COLO668 (cell line): ENCODE data around the gene LRRC10B.

Experiments
- DNase-seq: peaks from one replicate; lab custom pipeline; 2025; ENCODE audit not compliant: unreplicated experiment; lab: John Stamatoyannopoulos, UW

The LRRC10B gene

DNA sequence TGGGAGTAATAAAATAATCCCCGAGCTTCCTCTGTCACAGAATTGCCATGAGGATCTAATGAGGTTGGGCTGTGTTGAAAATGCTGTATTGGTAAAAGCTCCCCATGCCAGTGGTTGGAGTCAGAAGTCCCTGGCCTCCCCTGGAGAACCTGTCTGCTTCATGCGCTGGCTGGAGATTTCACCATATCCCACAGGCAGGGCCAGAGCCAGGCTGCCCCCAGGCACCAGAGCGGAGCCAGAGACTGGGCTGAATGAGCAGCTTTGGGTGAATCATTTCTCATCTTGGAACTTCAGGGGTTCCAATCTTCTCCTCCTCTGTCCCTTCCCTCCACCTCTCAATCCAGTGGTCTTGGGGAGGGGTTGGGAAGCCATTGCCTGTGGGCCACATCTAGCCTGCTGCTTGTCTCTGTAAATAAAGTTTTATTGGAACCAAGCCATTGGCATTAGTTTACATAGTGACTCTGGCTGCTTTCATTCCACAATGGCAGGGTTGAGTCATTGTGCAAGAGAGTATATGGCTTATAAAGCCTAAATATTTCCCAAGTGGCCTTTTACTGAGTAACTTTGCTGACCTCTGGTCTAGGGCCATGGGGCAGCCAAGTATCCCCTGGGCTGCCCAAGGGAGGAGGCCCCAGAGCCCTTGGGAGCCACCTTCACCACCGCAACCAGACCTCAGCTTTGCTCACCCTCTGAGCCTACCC lies 35.2 kb downstream of the LRRC10B start:
- DNase-seq, result no peak

DNA sequence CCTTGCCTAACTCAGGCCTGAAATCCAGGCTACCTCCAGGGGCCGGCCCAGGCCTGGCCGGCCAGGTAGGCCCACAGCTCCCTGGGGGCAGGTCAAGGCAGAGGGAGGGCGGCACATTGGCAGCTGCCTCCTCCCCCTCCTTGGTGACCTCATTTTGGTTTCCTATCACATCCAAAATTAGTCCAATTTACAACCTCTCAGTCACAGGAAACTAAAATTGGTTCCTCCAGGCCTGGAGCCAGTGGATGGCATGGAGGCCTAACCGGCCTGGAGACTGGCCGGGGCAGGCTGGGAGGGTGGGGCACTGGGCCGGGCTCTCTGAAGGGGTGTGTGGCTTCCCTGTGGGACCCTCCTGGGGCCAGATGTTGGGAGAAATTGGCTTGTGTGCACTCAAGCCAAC lies 35.9 kb downstream of the LRRC10B start:
- no peak for DNase-seq

DNA sequence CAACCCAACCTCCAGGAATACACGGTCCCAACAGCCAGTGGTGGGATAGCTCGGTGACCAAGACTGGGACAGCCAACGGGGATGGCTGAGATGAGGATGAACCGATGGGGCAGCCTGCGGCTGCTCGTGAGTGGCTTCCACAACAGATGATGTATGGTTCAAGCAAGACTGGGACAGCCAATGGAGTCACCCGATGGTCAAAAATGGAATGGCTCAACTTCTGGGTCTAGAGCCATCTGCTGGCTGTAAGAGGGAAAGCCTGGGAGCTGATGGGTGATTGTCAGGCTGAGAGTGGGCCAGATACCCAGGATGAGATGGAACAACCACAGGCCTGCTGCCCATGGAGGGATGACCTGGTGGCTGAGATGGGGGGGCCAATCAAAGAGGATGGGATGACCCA lies 36.8 kb downstream of the LRRC10B start:
- no peak for DNase-seq

DNA sequence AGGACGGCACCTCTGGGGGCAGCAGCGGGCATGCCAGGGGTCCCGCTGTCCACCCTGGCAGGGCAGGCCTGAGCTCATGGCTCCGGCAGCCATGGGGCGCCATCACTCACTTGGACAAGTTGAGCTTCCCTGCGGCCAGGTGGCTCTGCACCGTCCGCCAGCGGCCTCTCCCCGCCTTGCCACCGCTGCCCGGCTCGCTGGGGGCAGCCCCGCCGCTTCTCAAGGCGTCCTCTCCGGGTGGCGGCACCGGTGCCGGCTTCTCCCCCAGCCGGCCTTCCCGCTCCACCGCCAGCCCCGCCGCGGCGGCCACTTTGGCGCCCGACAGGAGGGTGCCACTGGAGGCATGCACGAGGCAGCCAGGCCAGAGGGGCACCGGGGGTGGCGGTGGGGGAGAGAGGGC lies 37.4 kb downstream of the LRRC10B start:
- DNase-seq, result no peak

DNA sequence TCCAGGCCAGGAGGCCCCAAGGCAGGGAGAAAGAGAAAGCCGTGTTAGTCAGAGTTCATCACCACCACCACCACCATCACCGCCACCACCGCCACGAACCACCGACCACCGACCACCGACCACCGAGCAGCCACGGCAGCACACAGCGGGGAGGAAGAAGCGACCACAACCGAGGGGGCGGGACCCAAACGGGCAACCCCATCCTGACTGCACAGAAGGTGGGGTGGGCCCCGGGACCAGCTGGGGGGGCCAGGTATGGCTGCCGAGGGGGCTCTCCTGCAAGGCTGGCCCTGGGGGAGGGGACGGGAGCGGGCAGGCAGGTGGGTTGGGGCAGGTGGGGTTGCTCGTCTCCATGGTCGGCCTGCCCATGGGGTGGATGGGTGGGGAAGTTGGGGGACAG lies 38.1 kb downstream of the LRRC10B start:
- DNase-seq, result no peak

DNA sequence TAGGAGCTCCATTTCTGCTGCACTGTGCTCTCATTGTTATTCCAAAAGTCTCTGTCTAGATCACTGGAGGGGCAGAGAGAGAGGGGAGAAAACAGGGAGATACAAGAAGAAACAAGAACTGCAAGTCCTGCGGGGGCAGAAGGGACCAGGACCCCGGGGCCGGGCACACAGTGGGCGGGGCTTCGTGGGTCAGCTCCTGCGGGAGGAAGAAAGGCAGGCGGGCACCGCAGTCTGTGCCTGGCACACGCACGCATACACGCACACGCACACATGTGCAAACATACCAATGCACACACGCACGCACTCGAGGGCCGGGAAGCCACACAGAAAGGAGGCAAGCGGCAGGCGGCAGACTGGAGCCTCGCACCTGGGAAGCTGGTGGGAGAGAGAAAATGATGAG lies 38.7 kb downstream of the LRRC10B start:
- no peak for DNase-seq

DNA sequence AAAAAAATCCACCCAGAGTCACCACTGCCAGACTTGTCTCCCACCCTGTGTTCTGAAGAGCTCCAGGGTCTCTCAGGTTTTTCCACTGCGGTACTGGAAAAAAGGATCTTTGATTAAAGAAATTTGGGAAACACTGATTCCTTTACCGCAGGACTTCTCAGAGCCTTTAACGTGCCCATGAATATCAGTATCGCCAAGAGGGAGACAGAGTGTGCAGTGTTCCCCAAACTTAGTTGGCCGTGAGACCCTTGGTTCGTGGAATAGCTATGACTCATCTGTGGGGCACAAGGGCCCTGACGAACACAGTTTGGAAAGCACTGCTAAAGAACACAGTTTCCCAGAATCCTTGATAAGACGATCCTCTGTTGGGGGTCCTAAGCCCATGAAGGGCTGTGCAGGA lies 40.6 kb downstream of the LRRC10B start:
- DNase-seq, result no peak

DNA sequence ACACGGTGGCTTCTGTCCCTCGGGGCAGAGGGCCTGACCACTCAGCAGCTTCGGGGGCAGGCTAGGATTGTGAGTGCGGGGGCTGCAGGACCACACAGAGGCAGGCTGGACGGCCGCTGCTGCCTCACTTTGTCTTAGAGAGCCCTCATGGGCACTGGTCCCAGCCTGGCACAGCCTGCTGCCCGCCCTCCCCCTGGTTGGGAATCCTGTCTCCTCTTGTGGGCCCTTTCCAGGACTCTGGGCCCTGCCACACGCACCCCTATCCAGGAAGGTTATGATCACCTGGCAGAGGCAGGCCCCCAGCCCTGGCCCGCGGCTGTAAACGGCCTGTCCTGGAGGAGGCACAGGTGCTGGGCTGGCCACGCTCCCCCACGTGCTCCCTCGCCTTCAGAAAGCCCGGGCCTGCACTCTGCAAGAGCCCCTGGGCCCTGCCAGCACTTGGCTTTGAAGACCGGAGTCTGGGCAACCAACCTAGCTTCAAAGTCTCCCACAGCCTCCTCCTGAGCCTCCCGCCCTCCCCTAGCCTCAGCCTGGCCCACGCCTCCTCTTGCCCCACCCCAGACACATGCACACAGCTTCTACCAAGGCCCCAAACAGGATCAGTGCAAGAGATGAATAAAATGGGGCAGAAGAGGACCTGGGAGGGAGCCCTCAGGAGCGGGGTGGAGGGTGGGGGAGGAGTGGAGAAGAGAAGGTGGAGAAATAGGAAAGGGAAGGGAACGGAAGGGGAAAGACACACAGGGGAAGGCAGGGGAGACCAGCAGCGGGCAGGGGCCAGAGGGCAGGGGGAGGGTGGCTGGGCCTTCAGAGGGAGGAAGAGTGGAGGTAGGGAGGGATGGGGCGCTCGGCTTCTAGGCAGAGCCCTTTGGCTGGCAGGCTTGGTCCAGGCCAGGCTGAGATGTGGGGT lies 41.4 kb downstream of the LRRC10B start:
- no peak for DNase-seq

DNA sequence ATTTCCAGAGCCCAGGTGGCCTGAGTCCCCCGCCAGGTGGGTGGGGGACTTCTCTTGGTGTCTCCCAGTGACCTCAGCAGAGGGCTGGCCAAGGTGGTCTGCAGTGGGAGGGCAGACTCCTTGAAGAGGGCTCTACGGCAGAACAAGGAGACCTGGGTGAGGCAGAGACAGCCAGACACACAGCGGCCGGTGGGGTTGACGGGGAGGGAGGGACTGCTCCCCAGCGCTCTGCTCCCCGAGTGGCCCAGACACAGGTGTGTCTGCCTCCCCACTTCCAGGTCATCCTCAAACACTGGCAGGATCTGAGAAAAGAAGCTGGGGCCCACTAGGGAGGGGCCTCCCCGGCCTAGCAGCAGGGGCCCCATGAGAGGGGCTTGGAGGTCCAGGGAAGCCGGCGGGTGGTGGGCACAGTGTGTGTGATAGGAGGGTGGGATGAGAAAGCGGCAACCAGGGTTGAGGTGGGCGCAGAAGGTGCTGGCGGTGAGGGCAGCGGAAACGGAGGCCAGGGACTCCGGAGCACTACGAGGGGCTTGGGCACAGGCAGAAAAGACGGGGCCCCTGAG lies 42.2 kb downstream of the LRRC10B start:
- no peak for DNase-seq

DNA sequence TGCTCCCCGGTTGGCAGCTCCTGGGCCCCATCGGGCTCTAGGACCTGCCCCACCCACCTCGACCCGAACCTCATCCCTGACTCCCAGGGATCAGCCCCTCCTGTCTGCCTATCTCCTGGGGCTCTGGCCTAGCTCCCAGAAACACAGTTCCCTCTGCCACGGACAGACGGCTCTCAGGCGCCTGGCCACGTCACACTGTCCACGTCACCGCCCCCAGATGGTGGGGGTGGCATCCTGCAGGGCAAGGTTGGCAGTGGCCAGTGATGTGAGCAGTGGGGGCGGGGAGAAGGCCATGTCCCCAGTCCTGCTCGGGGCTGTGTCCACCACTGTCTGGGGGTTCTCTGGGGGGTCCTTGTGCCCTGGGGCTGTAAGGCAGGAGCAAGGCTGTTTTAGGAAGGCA lies 43.1 kb downstream of the LRRC10B start:
- DNase-seq, result no peak

DNA sequence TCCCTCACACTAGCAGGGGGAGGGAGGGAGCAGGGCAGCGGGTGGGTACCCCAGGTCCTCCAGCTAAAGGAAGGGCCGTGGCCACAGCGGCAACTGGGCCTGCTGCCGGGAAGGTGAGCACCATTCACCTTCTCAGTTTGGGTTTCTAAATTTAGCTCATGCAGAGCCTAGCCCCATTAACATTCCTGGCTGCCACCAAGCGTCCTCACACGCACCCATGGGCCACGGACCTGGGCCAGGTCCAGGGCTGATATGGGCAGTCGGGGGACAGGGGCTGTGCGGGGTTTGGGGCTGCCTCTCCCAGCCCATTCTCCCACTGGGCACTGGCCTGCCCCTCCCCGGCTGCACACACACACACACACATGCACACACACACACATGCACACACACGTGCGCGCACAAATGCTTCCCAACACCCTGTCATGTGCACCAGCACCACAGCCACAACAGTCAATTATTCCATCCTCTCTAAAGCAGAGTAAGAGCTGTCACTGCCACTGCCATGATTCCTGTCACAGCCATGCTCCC lies 43.6 kb downstream of the LRRC10B start:
- DNase-seq, result no peak

DNA sequence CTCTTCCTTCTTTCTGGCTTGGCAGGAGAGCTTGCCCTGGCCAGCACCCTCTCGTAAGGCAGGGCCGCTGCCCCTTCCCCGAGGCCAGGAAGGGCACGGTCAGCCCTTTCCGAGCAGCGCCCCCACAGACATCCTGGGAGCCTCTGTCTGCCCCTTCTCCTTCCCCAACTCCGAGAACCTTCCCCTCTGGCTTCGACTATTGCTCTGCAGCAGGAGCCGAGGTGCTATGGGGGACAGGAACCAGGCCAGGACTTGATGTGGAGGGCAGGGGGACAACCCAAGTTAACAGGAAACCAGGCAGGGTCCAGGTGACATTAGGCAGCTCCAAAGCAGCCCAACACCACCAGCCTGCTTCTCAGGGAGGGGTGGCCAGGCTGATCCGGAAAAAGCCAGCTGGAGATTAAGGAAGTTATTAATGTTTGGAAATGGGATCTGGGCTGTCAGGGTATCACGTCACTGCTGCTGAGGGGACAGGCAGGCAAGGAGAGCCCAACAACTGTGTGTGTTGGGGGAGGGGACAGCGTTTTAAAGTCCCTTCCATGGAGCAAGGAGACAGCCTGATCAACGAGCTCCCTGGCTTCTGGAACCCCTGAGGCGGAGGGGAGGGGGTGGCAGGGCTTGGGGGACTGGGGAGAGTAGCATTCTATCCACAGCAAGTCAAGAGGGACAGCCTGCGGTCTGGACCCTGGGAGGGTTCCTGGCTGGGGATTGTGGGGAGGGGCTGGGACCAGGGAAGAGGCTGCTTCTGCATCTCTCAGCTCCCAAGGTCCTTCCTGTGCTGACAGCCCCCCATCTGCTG lies 45.0 kb downstream of the LRRC10B start:
- DNase-seq, result peak; percentile 82

DNA sequence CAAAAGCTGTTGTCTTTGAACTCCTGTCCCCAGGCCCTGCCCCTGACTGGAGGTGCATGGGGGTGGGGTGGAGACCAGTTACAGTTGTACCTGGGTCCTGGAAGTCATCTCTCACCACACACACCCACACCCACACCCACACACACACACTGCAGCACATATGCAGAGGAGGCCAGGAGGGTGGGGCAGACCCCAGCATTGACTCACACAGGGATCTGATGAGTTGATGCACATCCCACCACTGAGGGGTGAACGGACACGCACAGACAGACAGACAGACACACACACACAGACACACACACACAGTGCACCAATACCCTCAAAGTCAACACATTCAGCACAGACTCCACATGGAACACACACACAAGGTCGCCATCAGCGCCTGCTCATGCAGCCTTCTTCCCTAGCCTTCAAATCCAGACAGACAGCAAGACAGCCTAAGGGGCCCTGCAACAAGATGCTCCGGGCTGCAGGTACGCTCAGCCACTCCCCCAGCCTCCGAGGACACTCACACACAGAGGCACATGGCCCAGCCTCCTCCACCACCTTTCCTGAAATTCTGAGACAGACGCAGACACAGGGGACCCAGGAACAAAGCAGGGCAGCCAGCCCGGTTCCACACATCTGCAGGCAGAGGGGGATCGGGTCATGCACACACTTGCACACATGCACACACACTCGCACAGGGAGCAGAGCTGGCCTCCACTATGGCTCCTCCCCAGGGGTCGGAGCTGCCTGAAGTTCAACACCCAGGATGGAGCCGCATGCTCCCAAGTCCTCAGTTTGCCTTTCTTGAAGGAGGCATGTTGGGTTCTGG lies 45.8 kb downstream of the LRRC10B start:
- DNase-seq, result peak; percentile 34

DNA sequence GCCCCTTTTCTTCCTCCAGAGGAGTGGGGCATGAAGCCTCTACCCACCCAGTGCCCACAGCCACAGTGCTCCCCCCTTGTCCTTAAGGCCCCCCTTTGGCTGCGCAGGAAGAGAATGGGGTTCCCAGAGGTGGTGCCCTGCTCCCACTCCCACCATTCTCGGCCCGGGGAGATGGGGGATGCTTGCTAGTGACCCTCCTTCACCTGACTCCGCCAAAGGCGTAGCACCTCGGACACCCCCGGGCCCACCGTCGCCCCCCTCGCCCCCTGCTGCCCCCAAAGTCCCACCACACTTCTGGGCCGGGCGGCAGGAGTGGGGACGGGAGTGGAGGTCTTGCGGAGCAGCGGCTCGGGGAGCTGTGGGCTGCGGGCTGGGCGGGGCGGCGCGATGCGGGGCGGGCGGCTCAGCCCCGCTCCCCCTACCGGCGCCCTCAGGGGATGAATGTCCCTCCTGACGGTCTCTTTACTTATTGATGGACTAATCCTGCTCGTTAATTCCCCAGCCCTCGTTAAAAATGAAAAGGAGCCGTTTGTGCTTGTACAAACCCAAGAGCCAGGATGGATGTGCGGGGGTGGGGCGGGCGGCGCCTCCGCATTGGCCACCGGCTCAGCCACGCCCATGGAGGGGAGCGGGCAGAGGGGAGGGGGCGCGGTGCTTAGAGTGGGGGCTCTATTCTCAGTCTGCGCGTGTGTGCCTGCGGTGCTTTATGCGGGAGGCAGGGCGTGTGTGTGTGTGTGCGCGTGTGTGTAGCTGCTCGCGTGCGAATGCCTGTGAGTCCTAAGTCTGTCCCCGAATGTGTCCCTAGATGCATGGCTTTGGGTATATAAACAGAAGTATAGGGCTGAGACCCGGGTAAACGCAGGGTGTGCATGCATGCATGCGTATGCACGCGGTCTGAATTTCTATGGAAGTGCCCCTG lies 46.8 kb downstream of the LRRC10B start:
- peak; percentile 20 for DNase-seq

DNA sequence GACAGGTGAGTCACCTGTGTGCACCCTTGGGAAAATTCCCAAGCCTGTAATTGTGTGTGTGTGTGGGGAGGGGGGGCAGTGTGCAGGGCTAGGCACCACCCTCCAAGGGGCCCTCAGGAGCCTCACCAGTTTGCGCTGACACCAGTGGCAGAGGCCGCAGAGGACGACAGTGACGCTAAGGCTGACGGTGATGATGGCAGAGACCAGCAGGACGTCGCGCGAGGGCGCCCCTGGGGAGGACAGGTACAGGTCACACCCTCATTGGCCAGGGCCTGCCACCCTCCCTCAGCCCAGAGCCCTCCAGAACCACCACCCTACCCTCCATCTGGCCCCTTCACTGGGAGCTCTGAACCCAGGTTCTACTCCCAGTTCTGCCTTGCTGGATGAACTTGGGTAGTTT lies 47.4 kb downstream of the LRRC10B start:
- DNase-seq, result no peak

DNA sequence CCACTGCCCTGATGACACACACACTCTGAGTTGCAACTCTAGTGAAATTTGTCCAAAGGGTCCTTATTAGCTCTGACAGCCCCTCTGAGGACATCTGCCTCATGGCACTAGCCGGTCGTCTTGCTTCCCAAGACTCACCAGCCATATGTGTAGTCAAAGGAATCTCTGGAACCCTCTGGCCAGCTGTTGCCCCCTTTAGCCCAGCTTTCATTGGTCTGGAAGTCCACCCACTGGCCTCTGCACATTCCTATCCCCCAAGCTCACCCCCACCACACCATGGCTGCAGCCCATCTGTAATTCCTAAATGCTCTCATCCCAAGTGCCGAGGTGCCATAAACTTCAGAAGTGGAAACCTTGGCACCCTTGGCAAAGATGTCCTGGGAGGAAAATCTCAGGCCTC lies 48.1 kb downstream of the LRRC10B start:
- no peak for DNase-seq
